MM.1S (cell line): ENCODE measurements around the gene GRAP.

Experiments
- DNase-seq: peaks from one replicate; pipeline ENCODE4 v3.0.0-alpha.2; 2015
- H2AFZ ChIP-seq: fragments of 300-600 bp; sonication (generic); 2 replicates; pipeline ENCODE4 v1.6.0; 2016; ENCODE audit warnings: antibody characterized with exemption, low read length
- H3F3A ChIP-seq: fragments of 300-600 bp; sonication (generic); 2 replicates; pipeline ENCODE4 v1.6.1; 2016; ENCODE audit warnings: mild to moderate bottlenecking, antibody characterized with exemption, low read length, moderate library complexity, mixed read lengths; ENCODE audit not compliant: insufficient read depth
- H3K27ac ChIP-seq: fragments of 300-600 bp; sonication (generic); 2 replicates; pipeline ENCODE4 v1.5.1; 2016; ENCODE audit warnings: mild to moderate bottlenecking, low read length
- H3K27me3 ChIP-seq: fragments of 300-600 bp; sonication (generic); replicated peaks from 2 replicates; pipeline ENCODE4 v1.6.0; 2016; ENCODE audit warnings: low read length; ENCODE audit not compliant: insufficient read depth
- H3K36me3 ChIP-seq: fragments of 300-600 bp; sonication (generic); replicated peaks from 2 replicates; pipeline ENCODE4 v1.6.1; 2016; ENCODE audit warnings: mild to moderate bottlenecking, low read length, mixed read lengths; ENCODE audit not compliant: insufficient read depth
- H3K4me1 ChIP-seq: fragments of 300-600 bp; sonication (generic); 2 replicates; pipeline ENCODE4 v1.6.1; 2016; ENCODE audit warnings: low read length, mixed read lengths
- H3K4me2 ChIP-seq: fragments of 300-600 bp; sonication (generic); 2 replicates; pipeline ENCODE4 v1.6.0; 2016; ENCODE audit warnings: low read depth, low read length
- H3K4me3 ChIP-seq: fragments of 300-600 bp; sonication (generic); 2 replicates; pipeline ENCODE4 v1.5.1; 2016; ENCODE audit warnings: low read length, mixed read lengths
- H3K79me2 ChIP-seq: fragments of 300-600 bp; sonication (generic); 2 replicates; pipeline ENCODE4 v1.6.1; 2016; ENCODE audit warnings: mixed run types, low read length, mixed read lengths
- H3K9ac ChIP-seq: fragments of 300-600 bp; sonication (generic); 2 replicates; pipeline ENCODE4 v1.6.1; 2016; ENCODE audit warnings: low read length, mixed read lengths
- H3K9me2 ChIP-seq: fragments of 300-600 bp; sonication (generic); replicated peaks from 2 replicates; pipeline ENCODE4 v1.6.1; 2016; ENCODE audit warnings: mild to moderate bottlenecking, low read length, mixed read lengths; ENCODE audit not compliant: insufficient read depth
- H3K9me3 ChIP-seq: fragments of 300-600 bp; sonication (generic); replicated peaks from 2 replicates; pipeline ENCODE4 v1.6.1; 2016; ENCODE audit warnings: mild to moderate bottlenecking, low read length, mixed read lengths; ENCODE audit not compliant: insufficient read depth
- H4K20me1 ChIP-seq: fragments of 300-600 bp; sonication (generic); 2 replicates; pipeline ENCODE4 v1.6.1; 2016; ENCODE audit warnings: mild to moderate bottlenecking, low read length, moderate library complexity, mixed read lengths; ENCODE audit not compliant: insufficient read depth
- EZH2 ChIP-seq: fragments of 300-600 bp; sonication (generic); optimal IDR thresholded peaks from 2 replicates; pipeline ENCODE3; 2017; ENCODE audit warnings: low read depth, mild to moderate bottlenecking, antibody characterized with exemption, low read length, mixed read lengths
- EZH2phosphoT487 ChIP-seq: fragments of 300-600 bp; sonication (generic); IDR thresholded peaks from 2 replicates; pipeline ENCODE4 v1.6.1; 2018; ENCODE audit warnings: antibody characterized with exemption, low read length
- TF ChIP-seq, protein P1 (sequence below): fragments of 300-600 bp; sonication (generic); IDR thresholded peaks from 2 replicates; pipeline ENCODE4 v1.5.1; 2016; ENCODE audit warnings: antibody characterized with exemption, low read length, mixed read lengths

The GRAP gene

DNA sequence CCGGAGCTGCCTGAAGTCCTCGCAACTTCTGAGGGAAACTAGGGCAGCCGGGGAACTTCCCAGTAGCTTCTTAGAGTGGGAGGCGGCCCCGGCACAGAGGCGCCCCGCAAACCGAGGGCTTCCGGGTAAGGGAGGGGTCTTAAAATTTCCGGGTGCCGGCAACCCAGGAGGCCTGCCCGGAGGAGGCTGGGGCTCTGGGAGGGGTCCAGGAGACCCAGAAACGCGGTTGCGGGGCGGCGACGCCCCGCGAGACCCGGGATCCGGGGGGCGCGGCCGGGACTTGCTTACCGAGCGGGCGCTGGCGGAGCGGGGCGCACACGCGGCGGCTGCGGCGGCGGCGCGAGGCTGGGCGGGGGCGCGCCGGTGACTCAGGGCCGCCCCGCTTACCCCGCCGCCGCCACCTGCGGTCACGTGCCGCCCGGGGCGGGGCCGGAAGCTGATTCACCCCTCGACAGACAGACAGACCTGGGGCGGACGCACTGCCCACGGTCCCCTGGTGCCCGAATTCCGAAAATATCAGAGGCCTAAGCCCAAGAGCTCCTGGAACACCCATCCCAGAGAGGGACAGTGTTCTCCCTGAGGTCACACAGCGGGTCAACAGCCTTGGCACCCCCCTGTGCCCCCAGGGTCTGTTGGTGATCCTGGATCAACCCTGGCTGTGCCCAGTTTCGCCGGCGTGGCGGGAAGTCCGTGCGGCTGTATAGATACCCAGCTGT is 42.2 kb downstream of the GRAP start, which contains the start of gene FAM83G:
FAM83G (minus strand) TSS at position 344 of the 716 bp plus-strand sequence. CDS start 723 bp downstream, outside the sequence.
- no peaks in the 10 kb centered on the region for H3K36me3 ChIP-seq
- H3K27me3 ChIP-seq, result no peaks in the 10 kb centered on the region
- peak; percentile 82 for DNase-seq
- peak within 1 kb of the TSS; percentile 86 for H3K4me2 ChIP-seq
- H3F3A ChIP-seq, result peaks cover 11% of the 10 kb centered on the region; the same call in 1 of the 2 replicates
- H3K27ac ChIP-seq, result no peak within 1 kb of the TSS
- peak within 1 kb of the TSS; percentile 85 for H3K4me3 ChIP-seq
- TF ChIP-seq EZH2 (no peak), EZH2phosphoT487 (no peak)
- TF ChIP-seq, protein P1, sequence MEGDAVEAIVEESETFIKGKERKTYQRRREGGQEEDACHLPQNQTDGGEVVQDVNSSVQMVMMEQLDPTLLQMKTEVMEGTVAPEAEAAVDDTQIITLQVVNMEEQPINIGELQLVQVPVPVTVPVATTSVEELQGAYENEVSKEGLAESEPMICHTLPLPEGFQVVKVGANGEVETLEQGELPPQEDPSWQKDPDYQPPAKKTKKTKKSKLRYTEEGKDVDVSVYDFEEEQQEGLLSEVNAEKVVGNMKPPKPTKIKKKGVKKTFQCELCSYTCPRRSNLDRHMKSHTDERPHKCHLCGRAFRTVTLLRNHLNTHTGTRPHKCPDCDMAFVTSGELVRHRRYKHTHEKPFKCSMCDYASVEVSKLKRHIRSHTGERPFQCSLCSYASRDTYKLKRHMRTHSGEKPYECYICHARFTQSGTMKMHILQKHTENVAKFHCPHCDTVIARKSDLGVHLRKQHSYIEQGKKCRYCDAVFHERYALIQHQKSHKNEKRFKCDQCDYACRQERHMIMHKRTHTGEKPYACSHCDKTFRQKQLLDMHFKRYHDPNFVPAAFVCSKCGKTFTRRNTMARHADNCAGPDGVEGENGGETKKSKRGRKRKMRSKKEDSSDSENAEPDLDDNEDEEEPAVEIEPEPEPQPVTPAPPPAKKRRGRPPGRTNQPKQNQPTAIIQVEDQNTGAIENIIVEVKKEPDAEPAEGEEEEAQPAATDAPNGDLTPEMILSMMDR, result no peak
- peaks cover 13% of the 10 kb centered on the region for H3K4me1 ChIP-seq
- peaks cover 26% of the 10 kb centered on the region for H3K79me2 ChIP-seq
- H3K9me2 ChIP-seq, result no peaks in the 10 kb centered on the region
- no peaks in the 10 kb centered on the region; the same call in 1 of the 2 replicates for H4K20me1 ChIP-seq
- H3K9ac ChIP-seq, result peak within 1 kb of the TSS; percentile 79
- no peaks in the 10 kb centered on the region for H3K9me3 ChIP-seq
- H2AFZ ChIP-seq, result peak within 1 kb of the TSS; percentile 89

DNA sequence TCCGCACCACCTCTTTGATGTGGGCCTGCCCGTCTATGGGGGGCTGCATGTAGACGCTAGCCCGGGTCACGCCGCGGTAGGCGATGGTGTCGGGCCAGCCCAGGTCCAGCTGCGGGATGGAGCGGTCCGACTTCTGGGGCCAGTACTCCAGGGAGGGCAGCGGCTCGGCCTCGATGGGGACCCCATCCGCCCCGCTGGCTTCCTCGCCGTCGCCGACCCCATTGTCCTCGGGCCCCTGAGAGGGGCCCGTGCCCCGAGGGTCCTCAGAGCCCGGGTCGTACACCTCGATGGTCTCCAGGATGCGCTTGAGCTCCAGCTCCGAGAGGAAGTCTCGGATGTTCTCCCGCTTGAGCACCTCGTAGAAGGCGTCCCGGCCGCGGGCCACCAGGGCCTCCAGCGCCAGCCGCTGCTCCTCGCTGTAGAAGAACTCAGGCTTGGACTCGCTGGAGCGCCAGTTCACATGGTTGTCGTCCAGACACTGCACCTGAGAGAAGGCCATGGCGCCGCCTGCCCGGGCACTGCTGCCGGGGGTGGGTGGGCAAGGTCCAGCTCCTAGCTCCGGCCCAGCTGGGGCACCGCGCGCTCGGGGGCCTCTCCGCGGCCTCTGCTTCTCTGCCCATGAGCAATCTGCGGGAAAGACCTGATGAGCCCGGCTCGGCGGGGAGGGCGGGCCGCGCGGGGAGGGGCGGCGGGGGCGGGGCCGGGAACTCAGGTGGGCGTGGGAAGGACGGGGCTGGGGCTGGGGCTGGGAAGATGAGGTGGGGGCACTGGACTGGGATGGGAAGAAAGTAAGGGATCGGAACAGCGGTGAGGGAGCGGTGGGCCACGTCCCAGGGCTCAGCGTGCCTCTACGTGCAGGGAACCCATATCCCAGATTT is 43.0 kb downstream of the GRAP start:
- no peaks in the 10 kb centered on the region for H3K27me3 ChIP-seq
- H3F3A ChIP-seq, result peaks cover 11% of the 10 kb centered on the region; the same call in 1 of the 2 replicates
- peaks cover 26% of the 10 kb centered on the region for H3K79me2 ChIP-seq
- H3K4me3 ChIP-seq, result peak overlapping the region; percentile 85
- TF ChIP-seq EZH2 (no peak), EZH2phosphoT487 (no peak)
- TF ChIP-seq, protein P1, result no peak
- DNase-seq, result peak; percentile 10
- no peaks in the 10 kb centered on the region for H3K9me2 ChIP-seq
- no peaks in the 10 kb centered on the region for H3K36me3 ChIP-seq
- peak overlapping the region; percentile 86 for H3K4me2 ChIP-seq
- peak overlapping the region; percentile 87 for H2AFZ ChIP-seq
- no peak overlapping the region for H3K27ac ChIP-seq
- peaks cover 13% of the 10 kb centered on the region for H3K4me1 ChIP-seq
- peak overlapping the region; percentile 79 for H3K9ac ChIP-seq
- H3K9me3 ChIP-seq, result no peaks in the 10 kb centered on the region
- no peaks in the 10 kb centered on the region; the same call in 1 of the 2 replicates for H4K20me1 ChIP-seq

DNA sequence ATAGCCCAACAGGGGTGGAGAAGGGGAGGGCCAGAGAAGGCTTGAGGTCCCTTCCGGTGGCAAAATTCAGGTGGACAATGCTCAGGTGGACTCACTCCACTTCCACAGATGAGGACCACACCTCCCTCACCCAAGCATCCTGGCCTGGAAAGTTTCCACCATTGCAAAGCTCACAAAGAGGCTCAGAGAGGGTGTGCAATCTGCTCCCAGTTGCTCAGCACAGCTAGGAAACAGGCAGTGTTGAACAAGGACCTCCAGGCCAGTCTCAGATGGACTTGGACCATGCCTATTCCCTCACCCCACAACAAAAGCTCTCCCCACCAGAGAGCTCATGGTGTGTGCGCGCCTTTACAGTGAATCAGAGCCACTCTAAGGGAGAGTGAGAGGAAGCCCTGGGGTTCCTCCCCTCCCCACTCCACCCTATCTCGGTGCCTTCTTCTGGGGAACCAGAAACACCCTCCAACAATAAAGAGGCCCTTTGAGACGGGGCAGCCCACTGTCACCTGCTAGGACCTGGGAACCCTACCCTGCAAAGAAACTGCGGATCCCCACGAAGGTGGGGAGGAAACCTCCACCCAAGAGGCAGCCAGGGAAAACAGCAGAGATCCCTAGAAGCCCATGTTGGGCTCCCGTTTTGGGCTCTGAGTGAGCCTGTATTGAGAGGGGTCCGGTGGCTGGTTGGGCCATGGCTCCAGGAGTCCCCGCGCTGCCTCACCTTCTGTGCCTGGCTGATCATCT is 43.8 kb downstream of the GRAP start:
- Histone ChIP-seq H3K4me1 (peaks cover 13% of the 10 kb centered on the region), H3K4me3 (0 out of 2 replicates have a peak overlapping the region, but pooled peaks have one; percentile 85)

More for the DNA sequence above, 43.8 kb downstream of the GRAP start:
- H3K27ac ChIP-seq, result no peak overlapping the region
- H3K4me2 ChIP-seq, result peak overlapping the region; percentile 86
- no peaks in the 10 kb centered on the region for H3K27me3 ChIP-seq
- peaks cover 11% of the 10 kb centered on the region; the same call in 1 of the 2 replicates for H3F3A ChIP-seq
- H3K9ac ChIP-seq, result no peak overlapping the region
- no peaks in the 10 kb centered on the region for H3K9me2 ChIP-seq
- no peak for DNase-seq
- no peaks in the 10 kb centered on the region; the same call in 1 of the 2 replicates for H4K20me1 ChIP-seq
- H2AFZ ChIP-seq, result no peak overlapping the region
- H3K9me3 ChIP-seq, result no peaks in the 10 kb centered on the region
- H3K36me3 ChIP-seq, result no peaks in the 10 kb centered on the region
- TF ChIP-seq, protein P1, result no peak
- TF ChIP-seq EZH2phosphoT487 (no peak), EZH2 (no peak)
- H3K79me2 ChIP-seq, result peaks cover 26% of the 10 kb centered on the region
